Ovary (tissue), 9 donors: Measurements from ENCODE around the gene TNIP1. TPM values are rescaled to one million over a fixed set of nuclear protein-coding genes. Genes with fewer than 3 reads are reported as not detected.
A peak's percentile ranks its signal among the peaks of the same experiment; 100 is the strongest.

ENCODE experiments used
- DNase-seq, 5 donors: peaks; one replicate each; pipeline ENCODE4 v3.0.0-alpha.2; 2019 to 2020
- H3K27ac ChIP-seq, 2 donors: fragments of 200-600 bp; one replicate each; pipeline versions ENCODE4 v1.5.1 to v1.8.0; 2019 to 2022
- H3K27me3 ChIP-seq: fragments of 200-600 bp; one replicate; pipeline ENCODE4 v1.8.0; 2022
- H3K36me3 ChIP-seq: fragments of 200-600 bp; sonication (generic); one replicate; pipeline ENCODE4 v1.5.1; 2019
- H3K4me1 ChIP-seq: one replicate; pipeline ENCODE4 v1.8.1; 2013; ENCODE audit warnings: mild to moderate bottlenecking, moderate library complexity; ENCODE audit not compliant: insufficient read depth
- H3K4me3 ChIP-seq: fragments of 200-600 bp; sonication (generic); one replicate; pipeline ENCODE4 v1.5.1; 2017
- H3K9me3 ChIP-seq, 2 donors: fragments of 200-600 bp in 1 of 2; sonication (generic) in 1 of 2; one replicate each; pipeline versions ENCODE4 v1.5.1 to v1.8.1; 2013 to 2019; ENCODE audit warnings: mild to moderate bottlenecking in 1 of 2, moderate library complexity in 1 of 2
- CTCF ChIP-seq, 3 donors: fragments of 450-650 bp in 2 of 3; fragments of 200-600 bp in 1 of 3; IDR thresholded peaks; one replicate each; pipeline versions ENCODE4 v1.5.1 to v1.8.0; 2016 to 2022; ENCODE audit warnings: antibody characterized with exemption in 3 of 3, mild to moderate bottlenecking in 1 of 3
- EP300 ChIP-seq: sonication (generic); formaldehyde crosslinking; IDR thresholded peaks from one replicate; pipeline ENCODE4 v1.6.1; 2017; ENCODE audit warnings: antibody characterized with exemption
- POLR2A ChIP-seq: fragments of 450-650 bp; IDR thresholded peaks from one replicate; pipeline ENCODE4 v1.6.1; 2017; ENCODE audit warnings: antibody characterized with exemption, mild to moderate bottlenecking, moderate library complexity
- WGBS, 3 donors: extraction: QIAGEN DNeasy Blood & Tissue Kit in 1 of 3; methylation state at CpG; one replicate each; pipeline versions ENCODE4 v1.1.5 to v1.1.7; 2013 to 2017; 5-methylcytosine and 5-hydroxymethylcytosine counted together
- intact Hi-C, 4 donors: fragments of 100-400 bp; cut with DNase I; formaldehyde crosslinking; loops; one replicate each; pipeline versions ENCODE4 v1.11.0 to v1.15.1; 2022 to 2023
- polyA plus RNA-seq, 2 donors: library from polyadenylated mRNA; stranded (reverse); fragments of 200-250 nt in 1 of 2; fragments of 350-450 nt in 1 of 2; fragmentation: Illumina TruSeq in 1 of 2; extraction: RNeasy Lipid Tissue Mini Kit (QIAGEN cat#74804) in 1 of 2; gene quantifications; one replicate each; pipeline ENCODE4 v1.2.3, GENCODE V29; 2013 to 2014
- total RNA-seq, 7 donors: library from RNA; depleted of rRNA in 2 of 7; stranded (reverse); fragments of >200 nt in 2 of 7; fragmentation: NEBNext Ultra II Directional in 3 of 7; extraction: Animal tissue kit (Norgen Biotek cat#: 25700) in 3 of 7; gene quantifications; one replicate each; pipeline versions ENCODE4 v1.1.0 to v1.2.4, GENCODE V29; 2016 to 2023
- donor health status: DM: no; HTN: no; CAD: no; lungs with moderate emphysema.
- donor health status: DM: no; HTN: no; CAD: no.
- donor health status: Bipolar disorder and iron deficiency.
- donor health status: DM: yes; HTN: yes; CAD: no.
- donor health status: DM: no; HTN: no; CAD: no.
- donor health status: DM: yes; HTN: yes; CAD: no.

Gene TNIP1
- total and polyA plus RNA-seq, 9 donors, result 39.4 to 89.7 (median 60.6) TPM

GRCh38 chr5:151025250-151025606 lies 55.6 kb downstream of the TNIP1 start:
- Histone ChIP-seq H3K27me3 (no peaks in the 10 kb centered on the region), H3K4me1 (peaks cover 33% of the 10 kb centered on the region), H3K4me3 (no peak overlapping the region), H3K27ac (peak overlapping the region in 1 of 2 donors; percentile 15), H3K9me3 (no peaks in the 10 kb centered on the region), H3K36me3 (no peaks in the 10 kb centered on the region)
- 89 to 99% (median 96%) methylated on average over 7 of the region's 7 CpGs for WGBS, 3 donors
- no peak for DNase-seq
- intact Hi-C loops, result no loop called here
- TF ChIP-seq EP300 (no peak), POLR2A (no peak), CTCF (IDR thresholded peaks at IDR 0.05) (no peak)

GRCh38 chr5:151024440-151025249 lies 56.2 kb downstream of the TNIP1 start:
- no peak overlapping the region for H3K27ac ChIP-seq
- intact Hi-C loops, result loop anchor here in 1 of 4 donors (5.0 kb wide), 1 partner anchor 562 kb away; no protein-coding TSS in a partner anchor
- 84 to 87% (median 87%) methylated on average over 6 to 7 of the region's 7 CpGs for WGBS, 3 donors

GRCh38 chr5:151023651-151024050 lies 57.2 kb downstream of the TNIP1 start:
- Histone ChIP-seq H3K36me3 (no peaks in the 10 kb centered on the region), H3K4me3 (peak overlapping the region; percentile 11), H3K9me3 (no peaks in the 10 kb centered on the region), H3K27ac (peak overlapping the region in 1 of 2 donors; percentile 55), H3K27me3 (no peaks in the 10 kb centered on the region), H3K4me1 (peaks cover 30% of the 10 kb centered on the region)
- intact Hi-C loops, result loop anchor here in 1 of 4 donors (5.0 kb wide), 1 partner anchor 561 kb away; no protein-coding TSS in a partner anchor
- 28 to 38% (median 32%) methylated on average over 8 of the region's 8 CpGs for WGBS, 3 donors
- peak; percentile 52 to 74 (median 58) for DNase-seq
- TF ChIP-seq POLR2A (peak; percentile 28), EP300 (no peak), CTCF (IDR thresholded peaks at IDR 0.05) (no peak)

More at GRCh38 chr5:151024440-151025249, 56.2 kb downstream of the TNIP1 start:
- no peak overlapping the region for H3K4me3 ChIP-seq
- TF ChIP-seq CTCF (IDR thresholded peaks at IDR 0.05) (no peak), POLR2A (no peak), EP300 (no peak)
- H3K27me3 ChIP-seq, result no peaks in the 10 kb centered on the region
- H3K9me3 ChIP-seq, result no peaks in the 10 kb centered on the region
- H3K36me3 ChIP-seq, result no peaks in the 10 kb centered on the region
- DNase-seq, result no peak
- peaks cover 30% of the 10 kb centered on the region for H3K4me1 ChIP-seq

GRCh38 chr5:151023047-151023615 lies 57.7 kb downstream of the TNIP1 start:
- intact Hi-C loops, result loop anchor here in 1 of 4 donors (5.0 kb wide), 1 partner anchor 561 kb away; no protein-coding TSS in a partner anchor
- Histone ChIP-seq H3K27me3 (no peaks in the 10 kb centered on the region), H3K9me3 (no peaks in the 10 kb centered on the region), H3K4me1 (peaks cover 30% of the 10 kb centered on the region), H3K36me3 (no peaks in the 10 kb centered on the region), H3K4me3 (peak overlapping the region; percentile 11), H3K27ac (peak overlapping the region in 1 of 2 donors; percentile 55)
- TF ChIP-seq POLR2A (no peak), CTCF (IDR thresholded peaks at IDR 0.05) (no peak), EP300 (no peak)
- peak; percentile 54 to 75 (median 71) for DNase-seq
- 17 to 20% (median 17%) methylated on average over 5 of the region's 5 CpGs for WGBS, 3 donors
